ENCODE results near the gene FGD4.
A peak's percentile ranks its signal among the peaks of the same experiment; 100 is the strongest.

FGD4 gene

DNA sequence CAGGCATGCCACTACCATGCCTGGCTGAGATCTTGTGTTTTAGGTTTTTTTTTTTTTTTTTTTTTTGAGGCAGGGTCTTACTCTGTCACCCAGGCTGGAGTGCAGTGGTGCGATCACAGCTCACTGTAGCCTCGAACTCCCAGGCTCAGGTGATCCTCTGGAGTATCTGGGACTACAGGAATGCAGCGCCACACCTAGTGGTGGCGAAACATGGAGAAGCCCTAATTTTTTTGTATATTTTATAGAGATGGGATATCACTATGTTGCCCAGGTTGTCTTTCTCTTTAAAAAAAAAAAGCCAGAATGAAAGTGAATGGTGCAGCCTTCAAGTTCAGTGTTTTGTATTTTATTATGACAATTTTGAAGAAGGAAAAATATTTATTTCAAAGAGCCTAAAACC, 44.1 kb downstream of the FGD4 start:
- no peaks in the 10 kb centered on the region for H3K9me3 ChIP-seq (ENCODE audit: control insufficient read depth in 1 of 2, low read length in 2 of 2)
- H3K4me1 ChIP-seq (ENCODE audit: control insufficient read depth in 1 of 2, insufficient read depth in 2 of 2, low read length in 2 of 2): no peaks in the 10 kb centered on the region
- H3K27ac ChIP-seq (ENCODE audit: low read length): no peak overlapping the region
- no peaks in the 10 kb centered on the region for H3K36me3 ChIP-seq (ENCODE audit: control insufficient read depth in 1 of 2, insufficient read depth in 2 of 2, low read length in 2 of 2)
- no peaks in the 10 kb centered on the region for H3K27me3 ChIP-seq (ENCODE audit: low read depth, low read length)
- H3K4me3 ChIP-seq (ENCODE audit: low read depth in 1 of 2, low read length in 2 of 2): no peak overlapping the region

- Histone ChIP-seq H3K36me3 (ENCODE audit: control insufficient read depth in 1 of 2, insufficient read depth in 2 of 2, low read length in 2 of 2) (no peaks in the 10 kb centered on the region), H3K27ac (ENCODE audit: low read length) (no peak overlapping the region), H3K4me1 (ENCODE audit: control insufficient read depth in 1 of 2, insufficient read depth in 2 of 2, low read length in 2 of 2) (no peaks in the 10 kb centered on the region), H3K4me3 (ENCODE audit: low read depth in 1 of 2, low read length in 2 of 2) (no peak overlapping the region), H3K27me3 (ENCODE audit: low read depth, low read length) (no peaks in the 10 kb centered on the region), H3K9me3 (ENCODE audit: control insufficient read depth in 1 of 2, low read length in 2 of 2) (no peaks in the 10 kb centered on the region)
Measured at GRCh38 chr12:32444895-32445294, 45.5 kb downstream of the FGD4 start.

- Histone ChIP-seq H3K4me1 (ENCODE audit: control insufficient read depth in 1 of 2, insufficient read depth in 2 of 2, low read length in 2 of 2) (no peaks in the 10 kb centered on the region), H3K4me3 (ENCODE audit: low read depth in 1 of 2, low read length in 2 of 2) (no peak overlapping the region), H3K9me3 (ENCODE audit: control insufficient read depth in 1 of 2, low read length in 2 of 2) (no peaks in the 10 kb centered on the region), H3K27ac (ENCODE audit: low read length) (no peak overlapping the region), H3K27me3 (ENCODE audit: low read depth, low read length) (no peaks in the 10 kb centered on the region), H3K36me3 (ENCODE audit: control insufficient read depth in 1 of 2, insufficient read depth in 2 of 2, low read length in 2 of 2) (no peaks in the 10 kb centered on the region)
Measured at GRCh38 chr12:32445356-32445755, 46.0 kb downstream of the FGD4 start.

DNA sequence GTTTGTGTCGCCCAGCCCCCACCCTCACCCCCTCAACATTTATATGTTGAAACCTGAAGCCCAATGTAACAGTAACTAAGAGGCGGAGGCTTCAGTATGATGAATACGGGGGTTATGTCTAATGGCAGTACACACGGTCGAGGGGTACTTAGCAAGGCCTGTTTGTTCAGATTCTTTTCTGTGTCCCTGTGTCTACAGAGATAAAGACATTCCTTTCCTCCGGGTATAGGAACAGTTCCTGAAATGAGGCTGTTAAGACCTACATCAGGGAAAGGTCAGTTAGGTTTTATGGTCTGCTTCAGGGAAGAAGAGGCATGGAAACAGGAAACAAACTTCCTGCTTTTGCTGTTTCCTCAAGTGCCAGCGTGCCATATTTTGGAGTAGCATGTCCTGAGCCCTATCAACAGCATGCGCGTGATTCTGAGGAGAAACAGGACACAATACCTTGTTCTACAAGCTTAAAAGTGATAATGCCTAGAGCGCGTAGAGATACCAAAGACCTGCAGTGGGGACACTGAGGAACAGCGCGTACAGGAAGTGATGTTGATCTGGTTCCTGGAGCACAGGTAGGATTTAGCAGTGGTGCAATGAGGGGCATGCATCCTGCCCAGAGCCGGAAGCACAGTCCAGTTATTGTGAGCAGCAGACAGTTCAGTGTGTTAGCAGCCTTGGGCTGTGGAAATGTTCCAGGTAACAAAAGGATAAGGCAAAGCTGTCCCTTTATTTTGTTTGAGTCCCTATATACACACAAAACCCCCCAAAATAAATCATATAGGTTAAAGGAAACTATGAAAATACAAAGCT, 47.2 kb downstream of the FGD4 start:
- Histone ChIP-seq H3K36me3 (ENCODE audit: control insufficient read depth in 1 of 2, insufficient read depth in 2 of 2, low read length in 2 of 2) (no peaks in the 10 kb centered on the region), H3K4me3 (ENCODE audit: low read depth in 1 of 2, low read length in 2 of 2) (no peak overlapping the region), H3K27ac (ENCODE audit: low read length) (no peak overlapping the region), H3K4me1 (ENCODE audit: control insufficient read depth in 1 of 2, insufficient read depth in 2 of 2, low read length in 2 of 2) (no peaks in the 10 kb centered on the region), H3K9me3 (ENCODE audit: control insufficient read depth in 1 of 2, low read length in 2 of 2) (no peaks in the 10 kb centered on the region), H3K27me3 (ENCODE audit: low read depth, low read length) (no peaks in the 10 kb centered on the region)

DNA sequence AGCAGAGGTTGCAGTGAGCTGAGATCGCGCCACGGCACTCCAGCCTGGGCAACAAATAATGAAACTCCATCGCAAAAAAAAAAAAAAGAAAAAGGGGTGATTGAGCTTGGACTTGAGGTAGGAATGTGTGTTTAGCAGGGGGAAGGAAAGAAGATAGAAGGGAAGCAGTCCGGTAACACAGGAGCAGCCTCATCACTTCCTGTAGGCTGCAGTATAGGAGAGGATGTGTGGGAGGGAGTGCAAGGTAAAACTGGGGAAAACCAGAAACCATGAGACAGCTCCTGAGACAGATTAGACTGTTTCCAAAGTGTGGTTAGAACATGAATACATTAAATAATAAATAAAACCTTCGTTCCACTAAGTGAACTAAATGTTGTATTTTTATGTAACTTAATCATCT, 49.2 kb downstream of the FGD4 start:
- Histone ChIP-seq H3K4me1 (ENCODE audit: control insufficient read depth in 1 of 2, insufficient read depth in 2 of 2, low read length in 2 of 2) (no peaks in the 10 kb centered on the region), H3K9me3 (ENCODE audit: control insufficient read depth in 1 of 2, low read length in 2 of 2) (no peaks in the 10 kb centered on the region), H3K27ac (ENCODE audit: low read length) (no peak overlapping the region), H3K27me3 (ENCODE audit: low read depth, low read length) (no peaks in the 10 kb centered on the region), H3K4me3 (ENCODE audit: low read depth in 1 of 2, low read length in 2 of 2) (no peak overlapping the region), H3K36me3 (ENCODE audit: control insufficient read depth in 1 of 2, insufficient read depth in 2 of 2, low read length in 2 of 2) (no peaks in the 10 kb centered on the region)

DNA sequence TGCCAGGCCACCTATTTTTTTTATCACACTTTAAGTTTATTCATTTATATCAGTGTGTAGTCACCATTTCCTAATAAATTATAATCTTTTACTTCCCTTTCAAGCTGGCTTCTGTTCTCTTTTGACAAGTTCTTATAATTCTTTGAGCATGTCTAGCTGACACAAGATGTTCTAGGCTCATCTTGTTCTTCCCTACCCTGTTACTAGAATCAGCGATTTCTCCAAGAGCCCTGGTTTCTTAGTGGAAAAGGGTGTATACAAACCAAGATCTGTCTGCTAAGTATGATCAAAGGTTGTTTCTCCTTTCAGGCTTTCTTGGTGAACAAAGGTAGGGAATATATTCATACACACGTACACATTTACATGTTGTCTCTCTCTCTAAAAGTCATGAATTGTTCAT, 51.0 kb downstream of the FGD4 start:
- H3K4me1 ChIP-seq (ENCODE audit: control insufficient read depth in 1 of 2, insufficient read depth in 2 of 2, low read length in 2 of 2): peaks cover 0 to 10% of the 10 kb centered on the region in 2 donors
- H3K4me3 ChIP-seq (ENCODE audit: low read depth in 1 of 2, low read length in 2 of 2): no peak overlapping the region
- H3K36me3 ChIP-seq (ENCODE audit: control insufficient read depth in 1 of 2, insufficient read depth in 2 of 2, low read length in 2 of 2): no peaks in the 10 kb centered on the region
- H3K9me3 ChIP-seq (ENCODE audit: control insufficient read depth in 1 of 2, low read length in 2 of 2): no peaks in the 10 kb centered on the region
- no peaks in the 10 kb centered on the region for H3K27me3 ChIP-seq (ENCODE audit: low read depth, low read length)
- no peak overlapping the region for H3K27ac ChIP-seq (ENCODE audit: low read length)

DNA sequence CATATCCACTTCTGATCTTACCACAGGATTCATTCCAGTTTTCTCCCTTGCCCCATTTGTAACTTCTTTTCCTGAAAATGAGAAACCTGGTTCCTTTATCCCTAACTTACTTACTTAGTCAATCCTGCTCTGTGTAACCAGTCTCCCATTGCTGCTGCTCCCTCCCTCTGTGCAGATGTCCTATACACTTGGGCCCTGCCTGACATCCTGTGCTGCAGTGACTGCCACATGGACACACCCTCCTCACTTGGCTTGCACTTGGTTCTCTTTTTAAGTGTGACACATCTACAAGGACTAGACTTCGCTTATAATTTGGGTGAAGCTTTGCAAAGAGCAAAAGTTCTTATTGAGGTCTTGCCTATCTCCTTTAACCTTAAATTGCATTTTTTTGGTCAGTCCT, 51.4 kb downstream of the FGD4 start:
- no peaks in the 10 kb centered on the region for H3K36me3 ChIP-seq (ENCODE audit: control insufficient read depth in 1 of 2, insufficient read depth in 2 of 2, low read length in 2 of 2)
- H3K4me1 ChIP-seq (ENCODE audit: control insufficient read depth in 1 of 2, insufficient read depth in 2 of 2, low read length in 2 of 2): peaks cover 3 to 10% of the 10 kb centered on the region in 2 donors
- H3K27ac ChIP-seq (ENCODE audit: low read length): no peak overlapping the region
- no peaks in the 10 kb centered on the region for H3K9me3 ChIP-seq (ENCODE audit: control insufficient read depth in 1 of 2, low read length in 2 of 2)
- H3K4me3 ChIP-seq (ENCODE audit: low read depth in 1 of 2, low read length in 2 of 2): no peak overlapping the region
- H3K27me3 ChIP-seq (ENCODE audit: low read depth, low read length): no peaks in the 10 kb centered on the region

DNA sequence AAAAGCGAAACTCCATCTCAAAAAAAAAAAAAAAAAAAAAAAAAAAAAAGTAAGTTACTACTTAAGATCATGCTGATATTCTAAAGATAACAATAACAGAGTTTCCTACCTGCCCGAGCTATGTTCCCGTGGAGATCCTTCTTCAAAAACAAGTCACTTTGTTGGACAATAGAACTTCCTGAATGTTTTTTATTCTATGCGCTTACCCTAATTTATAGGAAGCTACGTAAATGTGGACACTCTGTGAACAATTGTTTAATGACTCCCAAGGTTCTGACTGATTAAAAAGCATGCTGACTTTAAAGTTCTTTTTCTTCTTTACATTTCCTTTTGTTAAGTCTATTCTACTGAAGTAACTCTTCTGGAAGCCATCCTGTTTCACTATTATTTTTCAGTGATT, 52.5 kb downstream of the FGD4 start:
- Histone ChIP-seq H3K9me3 (ENCODE audit: control insufficient read depth in 1 of 2, low read length in 2 of 2) (no peaks in the 10 kb centered on the region), H3K4me3 (ENCODE audit: low read depth in 1 of 2, low read length in 2 of 2) (no peak overlapping the region), H3K27me3 (ENCODE audit: low read depth, low read length) (no peaks in the 10 kb centered on the region), H3K27ac (ENCODE audit: low read length) (no peak overlapping the region), H3K4me1 (ENCODE audit: control insufficient read depth in 1 of 2, insufficient read depth in 2 of 2, low read length in 2 of 2) (peaks cover 13 to 19% of the 10 kb centered on the region in 2 donors), H3K36me3 (ENCODE audit: control insufficient read depth in 1 of 2, insufficient read depth in 2 of 2, low read length in 2 of 2) (no peaks in the 10 kb centered on the region)

DNA sequence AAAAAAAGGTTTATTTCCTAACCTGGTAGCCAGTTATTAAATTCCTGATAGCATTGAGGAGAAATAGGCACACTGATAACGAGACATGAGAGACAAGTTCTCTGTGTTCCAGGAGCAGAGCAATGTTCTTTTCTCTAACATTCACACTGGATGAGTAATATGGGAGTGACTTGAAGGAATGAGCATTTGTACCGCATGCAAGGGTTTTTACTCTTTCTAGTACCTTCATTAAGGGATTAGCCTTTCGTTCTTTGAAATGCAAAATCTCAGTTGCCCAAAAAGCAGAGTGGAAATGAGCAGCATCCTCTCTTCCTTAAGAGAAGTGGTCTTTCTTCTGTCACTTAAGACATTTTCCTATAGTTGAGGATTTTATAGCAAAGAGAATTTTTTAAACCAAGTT, 54.7 kb downstream of the FGD4 start:
- Histone ChIP-seq H3K9me3 (ENCODE audit: control insufficient read depth in 1 of 2, low read length in 2 of 2) (no peaks in the 10 kb centered on the region), H3K4me3 (ENCODE audit: low read depth in 1 of 2, low read length in 2 of 2) (no peak overlapping the region), H3K27me3 (ENCODE audit: low read depth, low read length) (no peaks in the 10 kb centered on the region), H3K27ac (ENCODE audit: low read length) (peak overlapping the region; percentile 24), H3K36me3 (ENCODE audit: control insufficient read depth in 1 of 2, insufficient read depth in 2 of 2, low read length in 2 of 2) (no peaks in the 10 kb centered on the region), H3K4me1 (ENCODE audit: control insufficient read depth in 1 of 2, insufficient read depth in 2 of 2, low read length in 2 of 2) (peaks cover 20 to 24% of the 10 kb centered on the region in 2 donors)

DNA sequence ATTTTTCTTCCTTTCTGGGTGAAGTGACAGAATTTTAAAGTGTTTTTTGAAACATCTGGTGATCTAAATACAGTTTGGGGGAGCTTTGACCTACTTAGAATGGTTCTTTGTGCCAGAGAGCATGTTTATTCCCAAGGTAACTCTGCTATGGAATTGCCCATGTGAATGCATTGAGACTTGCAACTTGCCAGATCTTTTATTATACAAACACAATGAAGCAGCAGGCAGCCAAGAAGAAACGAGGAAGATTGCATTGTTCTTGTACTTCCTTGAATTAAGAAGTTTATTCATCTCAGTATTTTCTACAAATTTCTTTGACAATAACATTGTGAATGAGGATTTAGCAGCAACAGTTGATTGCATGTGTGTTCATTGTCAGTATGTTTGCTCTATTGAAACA, 55.5 kb downstream of the FGD4 start:
- H3K9me3 ChIP-seq (ENCODE audit: control insufficient read depth in 1 of 2, low read length in 2 of 2): no peaks in the 10 kb centered on the region
- peak overlapping the region; percentile 24 for H3K27ac ChIP-seq (ENCODE audit: low read length)
- no peaks in the 10 kb centered on the region for H3K36me3 ChIP-seq (ENCODE audit: control insufficient read depth in 1 of 2, insufficient read depth in 2 of 2, low read length in 2 of 2)
- peaks cover 20 to 24% of the 10 kb centered on the region in 2 donors for H3K4me1 ChIP-seq (ENCODE audit: control insufficient read depth in 1 of 2, insufficient read depth in 2 of 2, low read length in 2 of 2)
- no peaks in the 10 kb centered on the region for H3K27me3 ChIP-seq (ENCODE audit: low read depth, low read length)
- no peak overlapping the region for H3K4me3 ChIP-seq (ENCODE audit: low read depth in 1 of 2, low read length in 2 of 2)

DNA sequence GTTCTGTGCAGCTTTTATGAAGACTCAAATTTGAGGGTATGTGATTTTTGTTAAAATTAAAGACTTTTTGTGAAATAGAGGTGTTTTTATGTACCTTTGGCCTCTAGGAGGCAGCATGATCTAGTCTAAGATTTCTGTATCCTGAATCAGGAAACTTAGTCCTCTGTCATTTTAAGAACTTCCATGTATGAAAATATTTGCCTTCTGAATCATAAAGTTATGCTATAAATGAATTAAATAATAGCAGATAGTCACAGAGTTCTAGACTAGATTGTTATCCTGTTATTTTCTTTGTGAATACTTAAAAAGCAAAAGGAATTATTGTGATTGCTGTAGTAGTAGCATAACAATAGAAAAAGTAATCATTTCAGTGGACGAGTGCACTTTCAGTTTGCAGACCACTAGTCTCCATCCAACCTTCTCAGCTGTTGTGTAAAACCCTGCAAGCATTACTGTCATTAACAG, 56.3 kb downstream of the FGD4 start:
- no peaks in the 10 kb centered on the region for H3K27me3 ChIP-seq (ENCODE audit: low read depth, low read length)
- peaks cover 20 to 24% of the 10 kb centered on the region in 2 donors for H3K4me1 ChIP-seq (ENCODE audit: control insufficient read depth in 1 of 2, insufficient read depth in 2 of 2, low read length in 2 of 2)
- H3K27ac ChIP-seq (ENCODE audit: low read length): peak overlapping the region; percentile 54
- peak overlapping the region; percentile 50 to 59 for H3K4me3 ChIP-seq (ENCODE audit: low read depth in 1 of 2, low read length in 2 of 2)
- no peaks in the 10 kb centered on the region for H3K9me3 ChIP-seq (ENCODE audit: control insufficient read depth in 1 of 2, low read length in 2 of 2)
- H3K36me3 ChIP-seq (ENCODE audit: control insufficient read depth in 1 of 2, insufficient read depth in 2 of 2, low read length in 2 of 2): no peaks in the 10 kb centered on the region

All from muscle layer of duodenum (tissue), 2 donors.